GM21619 (cell line): ENCODE data around the gene RAMP3.

Experiments
- ATAC-seq: cut with Tn5 transposase; IDR thresholded peaks from one replicate; pipeline ENCODE4 v1.9.1; 2021; ENCODE audit not compliant: unreplicated experiment

Gene RAMP3

DNA sequence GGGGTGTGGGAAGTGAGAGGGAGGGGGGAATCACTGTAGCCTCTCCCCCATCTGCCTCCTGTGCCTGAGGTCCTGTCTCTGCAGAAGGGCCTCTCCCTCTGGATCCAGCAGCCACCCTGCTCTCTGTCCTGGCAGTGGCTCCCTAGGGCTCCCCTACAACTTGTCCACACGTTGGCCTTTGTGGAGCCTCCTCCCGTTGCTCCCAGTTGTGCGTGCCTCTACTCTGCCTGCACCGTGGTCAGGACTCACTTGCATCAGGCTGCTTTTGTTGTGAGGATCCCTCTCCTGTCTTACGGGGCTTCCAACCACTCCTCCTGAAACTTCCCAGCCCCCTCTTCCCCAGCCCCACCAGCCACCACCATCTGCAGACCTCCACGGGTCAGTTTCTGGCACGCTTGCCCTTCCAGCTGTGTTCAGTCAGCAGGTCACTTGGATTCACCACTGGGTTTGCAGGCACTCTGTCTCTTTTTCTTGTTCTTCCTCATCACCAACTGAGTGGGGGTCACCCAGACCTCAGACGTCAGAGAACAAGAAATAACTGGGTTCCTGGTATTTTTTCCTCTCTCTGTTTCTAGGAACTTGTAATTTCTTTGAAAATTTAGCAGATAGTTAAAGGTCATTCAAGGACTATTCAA lies 62.3 kb downstream of the RAMP3 start:
- ATAC-seq, result no peak

DNA sequence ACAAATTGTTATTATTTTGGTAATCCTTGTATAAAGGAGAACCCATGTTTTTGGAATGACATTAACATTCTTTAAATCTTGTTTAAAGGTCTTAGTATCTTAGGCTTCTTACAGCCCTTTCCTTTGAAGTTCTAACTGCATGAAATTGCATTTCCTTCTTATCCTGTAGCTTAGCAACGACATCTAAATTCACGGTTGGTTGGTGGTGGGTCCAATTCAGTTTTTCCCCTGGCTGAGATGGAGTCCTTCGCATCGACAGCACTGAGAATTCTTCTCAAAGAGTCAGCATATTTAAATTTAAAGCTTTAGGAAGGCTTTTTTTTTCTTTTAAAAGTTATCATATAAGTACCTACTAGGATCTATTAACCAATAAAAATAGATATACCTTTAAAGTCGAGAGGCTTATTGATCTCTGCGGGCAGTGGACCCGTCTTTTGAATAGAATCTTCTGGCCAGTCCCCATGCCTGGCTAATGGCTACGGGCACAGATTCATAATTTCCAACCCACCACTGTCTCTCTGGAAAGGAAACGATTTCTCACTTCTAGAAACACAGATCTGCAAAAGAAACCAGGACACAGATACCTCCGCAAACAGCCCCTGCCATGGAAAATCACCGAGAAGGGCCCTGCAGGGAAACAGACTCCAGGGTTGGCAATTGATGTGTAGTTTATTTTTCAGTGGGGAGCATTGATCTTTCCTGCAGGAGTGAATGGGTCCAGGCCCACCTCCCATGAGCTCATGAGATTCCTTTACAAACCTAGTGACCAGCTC lies 63.4 kb downstream of the RAMP3 start:
- no peak for ATAC-seq

DNA sequence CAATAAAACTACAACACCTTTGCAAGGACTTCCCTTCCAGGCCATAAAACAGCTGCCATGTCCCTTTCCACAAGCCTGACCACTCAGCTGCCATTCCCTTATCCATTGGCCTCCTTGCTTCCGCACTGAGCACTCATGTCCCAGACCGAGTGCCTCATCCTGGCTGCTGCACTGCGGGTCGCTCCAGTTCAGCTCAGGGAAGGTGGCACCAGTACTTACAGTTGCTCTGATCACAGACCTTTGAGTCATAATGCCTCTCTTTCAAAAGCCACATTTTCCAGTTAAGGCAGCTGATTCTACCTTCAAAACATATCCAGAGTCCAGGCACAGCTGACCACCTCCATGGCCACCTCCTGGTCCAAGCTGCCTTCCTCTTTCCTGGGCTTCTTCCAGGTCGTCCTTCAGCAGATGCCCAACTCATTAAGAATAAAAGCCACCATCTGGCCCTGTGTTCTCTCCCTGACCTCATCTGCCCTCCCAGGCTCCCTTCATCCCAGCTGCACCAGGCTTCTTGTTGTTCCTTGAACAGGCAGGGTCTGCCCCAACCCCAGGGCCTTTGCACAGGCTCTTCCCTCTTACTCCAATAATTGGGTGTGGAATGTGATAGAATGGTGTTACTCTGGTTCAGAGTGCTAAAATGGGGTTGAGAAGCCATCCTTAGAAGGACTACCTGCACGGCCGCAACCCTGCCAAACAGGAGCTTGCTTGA lies 64.5 kb downstream of the RAMP3 start:
- ATAC-seq, result no peak

DNA sequence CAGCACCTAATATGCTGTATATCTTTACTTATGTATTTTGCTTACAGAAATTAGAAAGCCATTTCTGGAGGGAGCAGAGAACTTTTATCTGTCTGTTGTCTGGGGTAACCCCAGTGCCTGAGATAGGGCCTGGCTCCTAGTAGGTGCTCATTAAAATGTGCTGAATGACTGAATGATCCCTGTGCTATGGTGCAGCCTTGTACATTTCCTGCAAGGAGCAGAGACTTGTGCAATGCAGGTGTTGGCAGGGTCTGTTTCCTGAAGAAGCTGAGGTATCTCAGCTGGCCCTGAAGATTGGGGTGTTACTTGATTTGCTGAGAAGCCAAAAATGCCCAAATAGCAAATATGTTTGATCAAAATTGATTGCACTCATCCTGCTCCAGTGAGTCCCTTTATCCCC lies 65.5 kb downstream of the RAMP3 start:
- ATAC-seq, result no peak

DNA sequence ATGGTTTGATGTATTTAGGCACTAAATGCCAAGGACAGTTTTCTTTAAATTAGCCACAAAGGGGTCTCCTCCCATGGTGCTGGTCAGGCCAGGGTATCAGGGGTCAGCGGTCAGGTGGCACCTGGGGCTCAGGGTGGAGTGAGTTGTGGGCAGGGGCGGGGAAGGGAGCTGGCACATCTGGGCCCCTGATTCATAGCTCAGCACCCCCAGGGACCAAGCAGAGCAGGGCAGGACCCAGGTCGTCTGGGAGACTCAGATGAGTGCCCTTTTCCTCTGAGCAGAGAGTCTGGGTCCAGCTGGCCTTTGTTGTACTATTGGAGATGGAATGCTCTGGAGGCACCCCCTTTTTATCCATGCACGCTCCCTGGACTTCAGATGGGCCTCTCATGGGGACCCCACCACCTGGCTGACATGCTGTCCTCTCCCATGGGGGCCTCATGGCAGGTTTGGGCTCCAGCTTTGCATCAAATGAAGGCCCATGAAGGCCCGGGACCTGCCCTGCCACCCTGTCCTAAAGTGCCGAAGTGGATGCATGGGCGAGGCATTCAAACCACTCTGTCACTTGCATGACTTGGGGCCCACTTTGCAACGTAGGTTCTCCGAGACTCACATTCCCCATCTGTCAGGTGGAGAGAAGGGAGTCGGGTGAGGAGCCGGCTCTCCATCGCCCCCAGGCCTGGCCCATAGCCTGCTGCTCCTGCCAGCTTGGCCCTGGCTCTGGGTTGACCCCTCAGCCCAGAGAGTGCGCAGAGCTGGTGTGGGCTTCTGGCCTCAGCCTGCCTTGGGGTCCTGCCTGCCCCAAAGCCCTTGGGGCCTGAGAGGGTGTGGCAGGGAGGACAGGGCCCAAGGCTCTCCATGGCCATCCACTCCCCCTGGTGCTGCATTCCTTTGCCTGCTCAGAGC lies 66.4 kb downstream of the RAMP3 start:
- ATAC-seq, result no peak

DNA sequence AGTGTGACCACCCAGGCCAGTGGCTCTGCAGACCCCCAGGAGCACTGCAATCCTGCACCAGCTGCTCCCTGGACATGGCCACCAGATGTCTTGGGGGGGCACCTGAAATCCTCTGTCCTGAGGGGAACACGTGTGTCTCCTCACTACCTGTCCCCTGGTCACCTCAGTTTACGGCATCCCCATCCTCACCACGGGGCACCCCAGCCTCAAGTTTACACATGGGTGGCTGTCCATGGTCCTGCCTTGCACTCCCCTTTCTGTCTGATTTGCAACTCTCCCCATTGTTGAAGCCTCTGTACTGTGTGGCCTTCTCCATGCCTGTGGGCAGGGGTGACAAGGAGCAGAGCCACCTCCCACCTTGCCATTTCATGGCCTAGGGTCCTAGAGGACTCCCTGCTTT lies 67.2 kb downstream of the RAMP3 start:
- no peak for ATAC-seq

DNA sequence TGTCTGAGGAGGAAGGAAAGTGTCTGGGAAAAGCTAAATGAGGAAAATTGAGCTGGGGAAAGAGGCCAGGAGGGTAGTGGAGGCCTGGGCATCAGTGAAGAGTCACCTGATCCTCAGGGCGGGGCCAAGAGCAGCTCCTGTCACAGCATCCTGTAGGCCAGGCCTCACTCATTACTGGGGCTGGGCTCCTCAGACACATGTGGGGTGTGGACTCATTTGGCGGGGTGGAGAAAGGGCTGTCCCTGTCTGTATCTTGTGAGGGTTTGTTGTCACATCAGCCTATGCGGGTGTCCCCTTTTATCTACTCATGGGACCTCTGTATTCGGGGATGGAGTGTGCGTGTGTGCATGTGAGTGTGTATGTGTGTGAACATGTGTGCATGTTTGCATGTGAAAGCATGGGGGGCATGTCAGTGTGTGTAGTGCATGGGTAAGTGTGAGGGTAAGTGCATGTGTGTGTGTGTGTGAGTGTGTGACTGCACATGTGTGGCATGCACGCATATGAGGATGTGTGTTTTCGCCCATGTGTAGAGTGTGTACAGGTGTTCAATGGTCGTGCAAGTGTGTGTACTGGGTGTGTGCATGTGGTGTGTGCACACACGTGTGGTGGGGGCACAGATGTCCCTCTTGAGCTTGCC lies 67.8 kb downstream of the RAMP3 start:
- ATAC-seq, result no peak

DNA sequence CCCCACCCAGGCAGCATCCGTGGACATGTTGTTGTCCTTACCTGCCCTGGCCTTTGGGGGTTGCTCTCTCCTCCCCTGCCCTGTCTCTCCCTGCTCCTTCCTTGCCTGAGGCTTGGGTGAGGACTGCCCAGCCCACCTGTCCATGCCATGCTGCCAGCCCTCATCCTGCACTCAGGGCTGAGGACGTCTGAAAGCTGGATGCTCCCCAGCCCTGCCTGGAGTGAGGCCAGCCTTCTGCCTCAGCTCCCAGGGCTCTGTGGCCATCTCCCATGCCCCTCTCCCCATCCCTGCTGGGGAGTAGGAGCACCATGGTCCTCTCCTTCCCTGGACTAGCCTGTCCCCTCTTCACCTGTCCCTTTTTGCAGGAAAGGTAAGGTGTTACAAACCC lies 68.4 kb downstream of the RAMP3 start:
- no peak for ATAC-seq

DNA sequence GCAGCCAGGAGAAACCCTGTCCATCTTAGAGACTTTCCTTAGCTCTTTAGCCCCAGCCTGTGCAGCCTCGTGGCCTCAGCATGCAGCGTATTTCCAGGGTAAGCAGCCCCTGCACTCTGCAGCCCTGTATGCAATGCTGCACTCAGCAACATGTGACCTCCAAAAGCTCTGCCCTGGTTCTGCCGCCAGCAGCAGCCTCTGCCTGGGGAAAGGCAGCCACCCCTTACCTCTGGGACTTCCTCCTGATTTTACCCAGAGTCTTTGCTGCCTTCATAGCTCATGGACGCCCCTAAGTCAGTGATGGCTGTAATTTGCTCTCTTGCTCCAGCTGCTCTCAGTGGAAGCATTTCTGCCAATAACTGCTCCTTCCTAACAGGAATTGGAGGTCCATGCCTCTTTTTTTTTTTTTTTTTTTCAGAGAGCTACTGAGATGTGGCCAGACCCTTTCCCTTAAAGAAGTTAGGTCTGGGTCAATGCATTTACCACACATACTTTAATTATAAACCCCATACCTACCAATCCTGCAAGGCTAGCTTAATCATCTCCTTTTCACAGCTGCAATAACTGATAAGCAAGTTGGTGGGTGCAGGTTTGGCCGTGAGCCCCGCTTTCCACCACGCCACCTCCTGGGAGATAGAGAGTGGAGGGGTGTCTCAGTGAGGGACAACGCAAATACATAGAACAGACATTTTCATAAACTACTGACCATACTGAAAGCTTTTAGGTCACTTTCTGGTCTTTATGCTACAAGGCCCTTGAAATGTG lies 71.7 kb downstream of the RAMP3 start:
- no peak for ATAC-seq

DNA sequence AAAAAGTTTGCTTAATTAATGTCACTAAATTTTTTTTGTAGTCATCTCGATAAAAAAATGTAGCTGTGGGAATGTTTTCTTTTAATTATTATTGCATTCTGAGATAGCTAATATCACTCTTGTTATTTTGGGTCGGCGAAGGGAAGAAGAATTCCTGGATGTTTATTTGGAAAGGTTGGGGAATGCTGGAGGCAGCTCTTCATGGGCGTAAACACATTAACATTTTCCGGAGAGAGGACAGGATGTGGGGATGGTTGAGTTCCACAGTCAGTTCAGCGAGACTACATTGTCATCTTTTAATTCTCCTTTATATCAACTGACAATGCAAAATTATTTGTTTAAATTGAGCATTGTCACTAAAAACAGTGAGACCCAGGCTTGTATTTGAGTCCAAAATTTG lies 72.5 kb downstream of the RAMP3 start:
- no peak for ATAC-seq

DNA sequence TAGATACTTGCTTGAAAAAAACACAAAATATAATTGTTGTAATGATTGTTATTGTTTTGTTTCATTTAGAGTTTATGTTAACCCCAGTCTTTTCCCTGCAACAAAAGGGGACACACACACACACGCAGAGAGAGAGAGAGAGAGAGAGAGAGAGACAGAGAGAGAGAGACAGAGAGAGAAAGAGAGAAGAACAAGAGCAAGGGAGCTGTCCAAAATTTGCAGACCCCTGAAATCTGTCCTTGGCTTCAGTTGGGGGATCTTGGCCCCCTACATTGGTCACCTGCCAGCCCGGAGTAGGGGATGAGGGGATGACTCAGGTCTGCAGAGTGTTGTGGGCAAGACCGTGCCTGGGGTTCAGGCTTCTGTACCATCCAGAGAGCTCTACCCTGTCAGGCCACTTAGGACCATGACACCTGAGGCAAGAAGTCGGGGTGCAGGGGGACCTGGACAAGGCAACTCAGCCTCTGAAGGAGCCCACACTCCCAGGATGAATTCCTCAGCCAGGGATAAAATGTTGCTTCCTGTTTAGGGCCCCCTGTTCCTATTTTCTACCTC lies 73.1 kb downstream of the RAMP3 start:
- ATAC-seq, result no peak

DNA sequence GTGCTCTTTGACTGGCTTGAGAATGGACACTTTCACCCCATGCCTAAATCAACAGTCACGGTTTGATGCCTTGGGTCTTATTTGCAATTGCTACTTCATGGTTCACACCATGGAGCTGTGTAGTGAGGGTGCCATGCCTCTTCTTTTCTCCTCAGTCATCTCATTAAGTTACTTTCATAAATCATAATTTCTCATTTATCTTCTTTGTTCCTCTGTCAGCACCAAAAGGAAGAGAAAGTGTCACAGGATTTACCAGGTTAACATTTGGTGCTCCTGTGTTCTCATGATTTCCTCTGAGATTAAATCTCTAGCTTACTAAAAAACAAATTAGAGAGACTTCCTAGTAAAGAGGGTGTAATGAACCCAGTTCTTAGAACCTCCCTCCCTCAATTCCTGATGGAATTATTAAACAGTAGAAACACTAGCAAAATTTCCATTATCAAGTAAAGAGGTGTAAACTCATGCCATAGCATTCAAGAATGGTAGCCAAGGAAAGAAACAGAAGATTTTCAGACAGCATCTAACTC lies 75.7 kb downstream of the RAMP3 start:
- ATAC-seq, result no peak
